Measurements from ENCODE around the gene WDR70.
"Not testable (repeated sequence)": the region's sequence is repeated elsewhere in the genome, so short reads cannot be mapped to it uniquely, and the experiment has no call there.

The WDR70 gene

GRCh38 chr5:37568018-37568753 lies 189.1 kb downstream of the WDR70 start:
- in situ Hi-C loops (cut with HindIII; ENCODE audit: low sequenced_read_pairs): no loop called here

- in situ Hi-C loops (cut with HindIII; ENCODE audit: low sequenced_read_pairs): no loop called here
Observed at GRCh38 chr5:37568893-37569292, 189.8 kb downstream of the WDR70 start.

GRCh38 chr5:37569466-37569865 lies 190.3 kb downstream of the WDR70 start:
- in situ Hi-C loops (cut with HindIII; ENCODE audit: low sequenced_read_pairs): no loop called here

GRCh38 chr5:37570597-37570996 lies 191.5 kb downstream of the WDR70 start:
- in situ Hi-C loops (cut with HindIII; ENCODE audit: low sequenced_read_pairs): no loop called here

GRCh38 chr5:37571985-37572384 lies 192.9 kb downstream of the WDR70 start:
- in situ Hi-C loops (cut with HindIII; ENCODE audit: low sequenced_read_pairs): no loop called here

- in situ Hi-C loops (cut with HindIII; ENCODE audit: low sequenced_read_pairs): no loop called here
Observed at GRCh38 chr5:37575541-37576489, 196.7 kb downstream of the WDR70 start.

GRCh38 chr5:37576552-37576951 lies 197.4 kb downstream of the WDR70 start:
- in situ Hi-C loops (cut with HindIII; ENCODE audit: low sequenced_read_pairs): no loop called here

- in situ Hi-C loops (cut with HindIII; ENCODE audit: low sequenced_read_pairs): no loop called here
Observed at GRCh38 chr5:37578176-37578575, 199.1 kb downstream of the WDR70 start.

- in situ Hi-C loops (cut with HindIII; ENCODE audit: low sequenced_read_pairs): no loop called here
Observed at GRCh38 chr5:37580106-37580505, 201.0 kb downstream of the WDR70 start.

- in situ Hi-C loops (cut with HindIII; ENCODE audit: low sequenced_read_pairs): no loop called here
Observed at GRCh38 chr5:37582202-37582601, 203.1 kb downstream of the WDR70 start.

GRCh38 chr5:37593292-37593691 lies 214.2 kb downstream of the WDR70 start:
- in situ Hi-C loops (cut with HindIII; ENCODE audit: low sequenced_read_pairs): not testable (repeated sequence)

GRCh38 chr5:37594864-37595263 lies 215.7 kb downstream of the WDR70 start:
- in situ Hi-C loops (cut with HindIII; ENCODE audit: low sequenced_read_pairs): not testable (repeated sequence)

- in situ Hi-C loops (cut with HindIII; ENCODE audit: low sequenced_read_pairs): no loop called here
Observed at GRCh38 chr5:37598733-37599132, 219.6 kb downstream of the WDR70 start.

- in situ Hi-C loops (cut with HindIII; ENCODE audit: low sequenced_read_pairs): no loop called here
Observed at GRCh38 chr5:37601163-37601562, 222.0 kb downstream of the WDR70 start.

GRCh38 chr5:37603072-37603471 lies 224.0 kb downstream of the WDR70 start:
- in situ Hi-C loops (cut with HindIII; ENCODE audit: low sequenced_read_pairs): no loop called here

GRCh38 chr5:37604290-37604689 lies 225.2 kb downstream of the WDR70 start:
- in situ Hi-C loops (cut with HindIII; ENCODE audit: low sequenced_read_pairs): no loop called here

GRCh38 chr5:37606148-37606547 lies 227.0 kb downstream of the WDR70 start:
- in situ Hi-C loops (cut with HindIII; ENCODE audit: low sequenced_read_pairs): no loop called here

- in situ Hi-C loops (cut with HindIII; ENCODE audit: low sequenced_read_pairs): no loop called here
Observed at GRCh38 chr5:37606632-37607248, 227.6 kb downstream of the WDR70 start.

- in situ Hi-C loops (cut with HindIII; ENCODE audit: low sequenced_read_pairs): no loop called here
Observed at GRCh38 chr5:37615184-37615583, 236.1 kb downstream of the WDR70 start.

- in situ Hi-C loops (cut with HindIII; ENCODE audit: low sequenced_read_pairs): no loop called here
Observed at GRCh38 chr5:37619353-37619752, 240.2 kb downstream of the WDR70 start.

GRCh38 chr5:37622354-37622753 lies 243.2 kb downstream of the WDR70 start:
- in situ Hi-C loops (cut with HindIII; ENCODE audit: low sequenced_read_pairs): not testable (repeated sequence)

Data from endothelial cell of hepatic sinusoid (primary cell).